Neural cell (in vitro differentiated cells): ENCODE results near the gene STRN. TPM values are rescaled to one million over a fixed set of nuclear protein-coding genes. Genes with fewer than 3 reads are reported as not detected.

Source experiments
- H2AFZ ChIP-seq: fragments of 200-600, 300-800 bp; sonication (generic), shearing (Covaris generic); 2 replicates; pipeline ENCODE4 v1.6.0; 2014; ENCODE audit warnings: low read depth, mild to moderate bottlenecking, antibody characterized with exemption, low read length, moderate library complexity
- H3F3A ChIP-seq: fragments of 200-600 bp; shearing (Covaris generic); 2 replicates; pipeline ENCODE4 v1.6.1; 2016; ENCODE audit warnings: mild to moderate bottlenecking, moderate library complexity, mixed read lengths, antibody characterized with exemption, low read length; ENCODE audit not compliant: insufficient read depth, poor library complexity, severe bottlenecking
- H3K27ac ChIP-seq: fragments of 200-600, 300-800 bp; sonication (generic), shearing (Covaris generic); 2 replicates; pipeline ENCODE4 v1.5.1; 2014; ENCODE audit warnings: mild to moderate bottlenecking, low read length, moderate library complexity
- H3K27me3 ChIP-seq: fragments of 300-800, 200-600 bp; sonication (generic), shearing (Covaris generic); 2 replicates; pipeline ENCODE4 v1.6.0; 2014; ENCODE audit warnings: mild to moderate bottlenecking, low read depth, low read length, moderate library complexity; ENCODE audit not compliant: insufficient read depth
- H3K36me3 ChIP-seq: fragments of 300-800, 200-600 bp; sonication (generic), shearing (Covaris generic); 2 replicates; pipeline ENCODE4 v1.5.1; 2014; ENCODE audit warnings: mild to moderate bottlenecking, antibody characterized with exemption, low read length, moderate library complexity; ENCODE audit not compliant: insufficient read depth
- H3K4me2 ChIP-seq: fragments of 300-800, 200-600 bp; sonication (generic), shearing (Covaris generic); 2 replicates; pipeline ENCODE4 v1.6.0; 2014; ENCODE audit warnings: mild to moderate bottlenecking, low read length
- H3K4me3 ChIP-seq: fragments of 300-800, 200-600 bp; sonication (generic), shearing (Covaris generic); 2 replicates; pipeline ENCODE4 v1.5.1; 2014; ENCODE audit warnings: mild to moderate bottlenecking, low read length, moderate library complexity
- H3K79me2 ChIP-seq: fragments of 200-600 bp; shearing (Covaris generic); replicated peaks from 2 replicates; pipeline ENCODE4 v1.6.0; 2014; ENCODE audit warnings: mild to moderate bottlenecking, low read length, moderate library complexity; ENCODE audit not compliant: insufficient read depth
- H3K9ac ChIP-seq: fragments of 300-800, 200-600 bp; sonication (generic), shearing (Covaris generic); 2 replicates; pipeline ENCODE4 v1.6.1; 2016; ENCODE audit warnings: mild to moderate bottlenecking, low read length, mixed read lengths
- H3K9me2 ChIP-seq: fragments of 200-600 bp; shearing (Covaris generic); 2 replicates; pipeline ENCODE4 v1.6.1; 2016; ENCODE audit warnings: mild to moderate bottlenecking, low read length, mixed read lengths; ENCODE audit not compliant: insufficient read depth
- H3K9me3 ChIP-seq: fragments of 200-600, 300-800 bp; sonication (generic), shearing (Covaris generic); 2 replicates; pipeline ENCODE4 v1.6.1; 2016; ENCODE audit warnings: mild to moderate bottlenecking, mixed run types, low read length, moderate library complexity, mixed read lengths
- H4K20me1 ChIP-seq: fragments of 200-600 bp; shearing (Covaris generic); 2 replicates; pipeline ENCODE4 v1.6.1; 2016; ENCODE audit warnings: mild to moderate bottlenecking, mixed run types; ENCODE audit not compliant: insufficient read depth
- EP300 ChIP-seq: fragments of 450-650 bp; conservative IDR thresholded peaks from 2 replicates; pipeline ENCODE4 v1.6.1; 2014; ENCODE audit warnings: antibody characterized with exemption, mild to moderate bottlenecking, moderate library complexity; ENCODE audit not compliant: poor library complexity, severe bottlenecking
- EZH2 ChIP-seq: fragments of 200-600, 300-800 bp; shearing (Covaris generic), sonication (generic); IDR thresholded peaks from 2 replicates; pipeline ENCODE4 v1.6.1; 2014; ENCODE audit warnings: antibody characterized with exemption, low read length, borderline replicate concordance, mild to moderate bottlenecking; ENCODE audit not compliant: insufficient read depth, poor library complexity, severe bottlenecking
- MXI1 ChIP-seq: fragments of 450-650 bp; conservative IDR thresholded peaks from 2 replicates; pipeline ENCODE4 v1.6.1; 2014; ENCODE audit warnings: antibody characterized with exemption, mild to moderate bottlenecking; ENCODE audit not compliant: poor library complexity, severe bottlenecking
- POLR2AphosphoS5 ChIP-seq: IDR thresholded peaks from 2 replicates; pipeline ENCODE4 v1.6.1; 2012
- RAD21 ChIP-seq: fragments of 450-650 bp; conservative IDR thresholded peaks from 2 replicates; pipeline ENCODE4 v1.6.1; 2014; ENCODE audit warnings: antibody characterized with exemption, mild to moderate bottlenecking, moderate library complexity
- SMC3 ChIP-seq: fragments of 450-650 bp; conservative IDR thresholded peaks from 2 replicates; pipeline ENCODE4 v1.6.1; 2014; ENCODE audit warnings: antibody characterized with exemption, mild to moderate bottlenecking, moderate library complexity; ENCODE audit not compliant: poor library complexity
- TAF1 ChIP-seq: IDR thresholded peaks from 2 replicates; pipeline ENCODE4 v1.6.1; 2012; ENCODE audit warnings: low read depth
- polyA plus RNA-seq: library from polyadenylated mRNA; depleted of rRNA; stranded (reverse); fragments of >200 nt; gene quantifications from 2 replicates; pipeline ENCODE4 v1.2.3, GENCODE V29; 2014
- TF ChIP-seq, protein P1 (sequence below): IDR thresholded peaks from 2 replicates; pipeline ENCODE4 v1.6.1; 2012; ENCODE audit warnings: borderline replicate concordance
- TF ChIP-seq, protein P2 (sequence below): fragments of 450-650 bp; IDR thresholded peaks from 2 replicates; pipeline ENCODE4 v1.5.1; 2014; ENCODE audit warnings: antibody characterized with exemption, mild to moderate bottlenecking, moderate library complexity; ENCODE audit not compliant: poor library complexity, severe bottlenecking

Gene STRN
- polyA plus RNA-seq, 1 donor from 2014 or later = 9.9 TPM

- no peaks in the 10 kb centered on the region for H4K20me1 ChIP-seq
- H3K27ac ChIP-seq = no peak overlapping the region
- no peaks in the 10 kb centered on the region for H3F3A ChIP-seq
- no peaks in the 10 kb centered on the region for H3K9me2 ChIP-seq
- H2AFZ ChIP-seq = no peak overlapping the region
- no peaks in the 10 kb centered on the region for H3K36me3 ChIP-seq
- no peak overlapping the region for H3K4me3 ChIP-seq
- TF ChIP-seq MXI1 = no peak
- no peak for TF ChIP-seq POLR2AphosphoS5
- TF ChIP-seq RAD21 = no peak
- TF ChIP-seq, protein P1, sequence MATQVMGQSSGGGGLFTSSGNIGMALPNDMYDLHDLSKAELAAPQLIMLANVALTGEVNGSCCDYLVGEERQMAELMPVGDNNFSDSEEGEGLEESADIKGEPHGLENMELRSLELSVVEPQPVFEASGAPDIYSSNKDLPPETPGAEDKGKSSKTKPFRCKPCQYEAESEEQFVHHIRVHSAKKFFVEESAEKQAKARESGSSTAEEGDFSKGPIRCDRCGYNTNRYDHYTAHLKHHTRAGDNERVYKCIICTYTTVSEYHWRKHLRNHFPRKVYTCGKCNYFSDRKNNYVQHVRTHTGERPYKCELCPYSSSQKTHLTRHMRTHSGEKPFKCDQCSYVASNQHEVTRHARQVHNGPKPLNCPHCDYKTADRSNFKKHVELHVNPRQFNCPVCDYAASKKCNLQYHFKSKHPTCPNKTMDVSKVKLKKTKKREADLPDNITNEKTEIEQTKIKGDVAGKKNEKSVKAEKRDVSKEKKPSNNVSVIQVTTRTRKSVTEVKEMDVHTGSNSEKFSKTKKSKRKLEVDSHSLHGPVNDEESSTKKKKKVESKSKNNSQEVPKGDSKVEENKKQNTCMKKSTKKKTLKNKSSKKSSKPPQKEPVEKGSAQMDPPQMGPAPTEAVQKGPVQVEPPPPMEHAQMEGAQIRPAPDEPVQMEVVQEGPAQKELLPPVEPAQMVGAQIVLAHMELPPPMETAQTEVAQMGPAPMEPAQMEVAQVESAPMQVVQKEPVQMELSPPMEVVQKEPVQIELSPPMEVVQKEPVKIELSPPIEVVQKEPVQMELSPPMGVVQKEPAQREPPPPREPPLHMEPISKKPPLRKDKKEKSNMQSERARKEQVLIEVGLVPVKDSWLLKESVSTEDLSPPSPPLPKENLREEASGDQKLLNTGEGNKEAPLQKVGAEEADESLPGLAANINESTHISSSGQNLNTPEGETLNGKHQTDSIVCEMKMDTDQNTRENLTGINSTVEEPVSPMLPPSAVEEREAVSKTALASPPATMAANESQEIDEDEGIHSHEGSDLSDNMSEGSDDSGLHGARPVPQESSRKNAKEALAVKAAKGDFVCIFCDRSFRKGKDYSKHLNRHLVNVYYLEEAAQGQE = no peak
- TF ChIP-seq, protein P2, sequence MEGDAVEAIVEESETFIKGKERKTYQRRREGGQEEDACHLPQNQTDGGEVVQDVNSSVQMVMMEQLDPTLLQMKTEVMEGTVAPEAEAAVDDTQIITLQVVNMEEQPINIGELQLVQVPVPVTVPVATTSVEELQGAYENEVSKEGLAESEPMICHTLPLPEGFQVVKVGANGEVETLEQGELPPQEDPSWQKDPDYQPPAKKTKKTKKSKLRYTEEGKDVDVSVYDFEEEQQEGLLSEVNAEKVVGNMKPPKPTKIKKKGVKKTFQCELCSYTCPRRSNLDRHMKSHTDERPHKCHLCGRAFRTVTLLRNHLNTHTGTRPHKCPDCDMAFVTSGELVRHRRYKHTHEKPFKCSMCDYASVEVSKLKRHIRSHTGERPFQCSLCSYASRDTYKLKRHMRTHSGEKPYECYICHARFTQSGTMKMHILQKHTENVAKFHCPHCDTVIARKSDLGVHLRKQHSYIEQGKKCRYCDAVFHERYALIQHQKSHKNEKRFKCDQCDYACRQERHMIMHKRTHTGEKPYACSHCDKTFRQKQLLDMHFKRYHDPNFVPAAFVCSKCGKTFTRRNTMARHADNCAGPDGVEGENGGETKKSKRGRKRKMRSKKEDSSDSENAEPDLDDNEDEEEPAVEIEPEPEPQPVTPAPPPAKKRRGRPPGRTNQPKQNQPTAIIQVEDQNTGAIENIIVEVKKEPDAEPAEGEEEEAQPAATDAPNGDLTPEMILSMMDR = no peak
- TF ChIP-seq EP300 = no peak
- TF ChIP-seq SMC3 = no peak
- no peak overlapping the region for H3K4me2 ChIP-seq
- no peak overlapping the region for H3K9ac ChIP-seq
- H3K79me2 ChIP-seq = no peaks in the 10 kb centered on the region
- H3K27me3 ChIP-seq = no peaks in the 10 kb centered on the region
- H3K9me3 ChIP-seq = no peaks in the 10 kb centered on the region
Measured at GRCh38 chr2:36819095-36819711, 147.1 kb downstream of the STRN start.

- no peaks in the 10 kb centered on the region for H3K27me3 ChIP-seq
- no peaks in the 10 kb centered on the region for H3K79me2 ChIP-seq
- H3K27ac ChIP-seq = no peak overlapping the region
- TF ChIP-seq TAF1 = no peak
- no peak for TF ChIP-seq EP300
- TF ChIP-seq, protein P2 = no peak
- TF ChIP-seq SMC3 = no peak
- TF ChIP-seq, protein P1 = no peak
- no peak for TF ChIP-seq EZH2
- TF ChIP-seq POLR2AphosphoS5 = no peak
- no peak for TF ChIP-seq MXI1
- no peak for TF ChIP-seq RAD21
- H2AFZ ChIP-seq = no peak overlapping the region
- no peak overlapping the region for H3K9ac ChIP-seq
- H3K9me3 ChIP-seq = no peaks in the 10 kb centered on the region
- no peaks in the 10 kb centered on the region for H3F3A ChIP-seq
- H3K4me3 ChIP-seq = no peak overlapping the region
- no peaks in the 10 kb centered on the region for H4K20me1 ChIP-seq
- no peaks in the 10 kb centered on the region for H3K36me3 ChIP-seq
- no peak overlapping the region for H3K4me2 ChIP-seq
- no peaks in the 10 kb centered on the region for H3K9me2 ChIP-seq
Measured at GRCh38 chr2:36818542-36818941, 147.8 kb downstream of the STRN start.
